D341Med (cell line): ENCODE data around the gene DTX3.
A peak's percentile ranks its signal among the peaks of the same experiment; 100 is the strongest.
"Not testable (repeated sequence)": the region's sequence is repeated elsewhere in the genome, so short reads cannot be mapped to it uniquely, and the experiment has no call there.

Experiments
- DNase-seq: peaks from one replicate; pipeline ENCODE4 v3.0.0; 2012; ENCODE audit warnings: low spot score

DTX3 gene

GRCh38 chr12:57632073-57632957, 27.7 kb downstream of the DTX3 start:
- peak; percentile 66 for DNase-seq

- peak; percentile 95 for DNase-seq
These were observed 28.6 kb downstream of the DTX3 start, which contains the start of gene B4GALNT1 for GRCh38 chr12:57632958-57633840. Gene B4GALNT1, minus strand, starts transcription at chr12:57633201. Its CDS starts 1,069 bp downstream, at chr12:57632132.

- not testable (repeated sequence) for DNase-seq
These were observed 32.1 kb downstream of the DTX3 start for GRCh38 chr12:57636731-57637130.

- DNase-seq: no peak
These were observed 32.7 kb downstream of the DTX3 start for GRCh38 chr12:57637364-57637763.

GRCh38 chr12:57638096-57638495, 33.5 kb downstream of the DTX3 start:
- DNase-seq: no peak

- DNase-seq: no peak
These were observed 35.8 kb downstream of the DTX3 start for GRCh38 chr12:57640175-57641042.

- no peak for DNase-seq
These were observed 37.2 kb downstream of the DTX3 start for GRCh38 chr12:57641699-57642442.

GRCh38 chr12:57645990-57646658, 41.5 kb downstream of the DTX3 start:
- DNase-seq: not testable (repeated sequence)

- DNase-seq: not testable (repeated sequence)
These were observed 42.0 kb downstream of the DTX3 start for GRCh38 chr12:57646659-57647049.

GRCh38 chr12:57654042-57654441, 49.4 kb downstream of the DTX3 start:
- no peak for DNase-seq

GRCh38 chr12:57655541-57656240, 51.1 kb downstream of the DTX3 start:
- no peak for DNase-seq

GRCh38 chr12:57656408-57656807, 51.8 kb downstream of the DTX3 start:
- not testable (repeated sequence) for DNase-seq

- DNase-seq: no peak
These were observed 53.1 kb downstream of the DTX3 start for GRCh38 chr12:57657744-57658143.

GRCh38 chr12:57658890-57659289, 54.3 kb downstream of the DTX3 start:
- DNase-seq: no peak
